Activated T-cell treated with anti-CD3 and anti-CD28 coated beads for 1 hour (primary cell): ENCODE measurements around the gene ASB12.
"Not testable (repeated sequence)": the region's sequence is repeated elsewhere in the genome, so short reads cannot be mapped to it uniquely, and the experiment has no call there.

Experiments used
- DNase-seq: peaks from one replicate; pipeline ENCODE4 v3.0.0-alpha.2; 2020; ENCODE audit warnings: low read depth

Gene ASB12, protein sequence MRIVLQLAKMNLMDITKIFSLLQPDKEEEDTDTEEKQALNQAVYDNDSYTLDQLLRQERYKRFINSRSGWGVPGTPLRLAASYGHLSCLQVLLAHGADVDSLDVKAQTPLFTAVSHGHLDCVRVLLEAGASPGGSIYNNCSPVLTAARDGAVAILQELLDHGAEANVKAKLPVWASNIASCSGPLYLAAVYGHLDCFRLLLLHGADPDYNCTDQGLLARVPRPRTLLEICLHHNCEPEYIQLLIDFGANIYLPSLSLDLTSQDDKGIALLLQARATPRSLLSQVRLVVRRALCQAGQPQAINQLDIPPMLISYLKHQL

DNA sequence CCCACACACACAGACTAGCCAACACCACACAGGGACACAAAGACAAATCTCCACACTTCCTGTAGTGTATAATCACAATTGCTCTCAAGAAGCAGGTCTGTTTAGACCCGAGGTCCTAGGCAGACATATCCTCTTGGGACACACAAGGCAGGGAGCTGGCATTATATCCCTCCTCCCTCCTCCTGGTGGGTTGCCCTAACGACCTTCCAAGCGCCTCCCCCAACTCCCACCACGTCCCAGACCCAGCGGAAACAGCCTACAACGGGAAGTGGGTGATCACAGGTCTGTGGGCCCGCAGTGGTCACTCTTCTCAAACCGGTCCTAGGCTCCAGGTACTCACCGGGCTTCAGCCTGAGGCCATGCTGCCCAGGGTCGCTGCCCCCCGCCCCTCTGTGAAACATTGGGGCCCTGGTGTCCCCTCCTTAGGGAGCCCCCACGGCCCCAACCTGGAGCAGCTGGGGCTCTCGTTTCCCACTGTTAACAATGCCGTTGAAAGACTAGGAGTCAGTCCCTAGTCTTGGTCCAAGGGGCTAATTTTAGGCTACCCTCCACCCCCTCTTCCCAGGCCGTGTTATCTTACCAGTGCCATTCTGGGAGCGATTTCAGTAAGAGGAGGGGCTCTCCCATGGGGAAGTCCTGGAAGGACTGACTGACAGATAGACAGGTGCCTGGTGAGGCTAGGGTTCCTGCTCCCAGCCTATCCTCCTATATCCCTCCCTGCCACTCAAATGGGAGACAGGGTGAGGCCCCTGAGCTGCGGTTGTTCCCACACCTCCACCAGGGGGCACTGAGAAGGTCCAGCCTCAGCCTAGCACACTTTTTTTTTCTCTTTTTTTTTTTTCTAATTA is at the start of gene ASB12:
Gene ASB12 (minus strand): TSS at position 485 of the 848 bp plus-strand sequence. CDS start 4,957 bp downstream, outside the sequence.
- no peak for DNase-seq

DNA sequence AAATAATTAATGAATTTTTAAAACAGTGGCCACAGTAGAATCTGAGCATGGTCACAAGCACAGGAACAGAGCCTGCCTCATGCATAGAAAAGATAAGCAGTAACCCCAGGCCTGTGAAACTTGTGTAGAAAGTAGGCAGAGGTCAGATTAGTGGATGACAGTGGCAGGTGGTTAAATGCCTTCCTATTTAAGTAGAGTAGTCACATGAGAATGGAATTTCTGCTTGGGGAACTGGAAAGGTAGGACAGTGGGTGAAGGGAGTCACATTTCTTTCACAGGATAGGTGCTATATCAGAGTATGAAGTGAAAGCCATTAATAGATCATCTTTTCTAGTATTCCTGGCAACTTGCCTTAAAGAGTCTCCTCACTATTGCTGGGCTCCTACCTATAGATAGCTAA is 34.9 kb upstream of the ASB12 start:
- no peak for DNase-seq

DNA sequence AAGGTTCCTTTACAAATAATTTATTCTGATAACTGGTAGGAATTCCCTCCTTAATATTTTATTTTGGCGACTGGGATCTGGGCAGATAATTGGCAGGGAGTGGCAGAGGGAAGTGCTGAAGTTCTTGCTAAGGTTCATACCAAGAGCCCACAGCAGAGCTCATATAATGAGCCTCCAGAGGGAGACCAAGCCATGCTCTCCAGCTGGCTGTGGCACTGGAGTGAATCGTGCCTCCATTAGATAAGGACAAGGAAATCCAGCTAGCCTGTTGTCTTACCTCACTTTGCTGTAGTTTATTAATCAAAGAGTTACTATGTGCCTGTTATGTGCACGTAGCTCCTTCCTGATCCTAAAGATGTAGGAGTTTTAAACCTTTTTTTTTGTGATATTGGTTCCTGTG is 1.3 kb downstream of the ASB12 start:
- no peak for DNase-seq

DNA sequence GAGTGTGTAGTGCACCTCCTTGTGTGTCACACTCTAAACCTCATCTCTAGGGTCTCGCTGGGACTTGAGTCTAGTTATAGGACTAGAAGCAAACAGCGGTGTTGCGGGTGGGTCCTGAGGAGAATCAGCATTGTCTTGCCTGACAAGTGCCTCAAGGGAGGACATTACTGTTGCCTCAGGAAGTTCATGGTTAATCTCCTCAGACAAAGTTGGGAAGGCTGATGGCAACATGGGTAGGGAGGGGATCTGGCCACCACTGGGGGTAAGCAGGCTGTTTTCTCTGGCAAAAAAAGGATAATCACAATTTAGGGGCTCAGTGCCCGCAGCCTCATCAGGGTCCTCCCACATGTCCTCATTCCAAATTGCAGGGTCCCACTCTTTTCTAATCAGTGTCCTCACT is 12.4 kb downstream of the ASB12 start:
- DNase-seq = no peak

DNA sequence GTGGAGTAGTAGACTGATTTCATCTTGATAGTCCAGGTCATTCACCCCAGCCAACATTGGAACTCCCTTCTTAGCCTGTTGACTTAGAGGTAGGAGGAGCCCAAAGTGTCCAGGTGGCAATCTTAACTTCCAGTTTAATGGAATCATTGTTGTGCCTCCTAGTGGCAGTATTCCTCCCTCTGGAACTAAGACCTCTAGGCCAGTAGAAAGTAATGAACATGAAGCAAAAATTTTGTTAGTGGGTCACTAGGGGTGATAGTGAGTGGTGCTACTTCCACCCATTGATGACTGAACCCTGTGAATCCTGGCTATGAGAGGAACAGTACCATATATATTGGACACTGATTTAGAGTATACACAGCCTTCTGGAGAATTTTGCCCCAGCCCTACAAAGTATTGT is 16.4 kb downstream of the ASB12 start:
- not testable (repeated sequence) for DNase-seq

DNA sequence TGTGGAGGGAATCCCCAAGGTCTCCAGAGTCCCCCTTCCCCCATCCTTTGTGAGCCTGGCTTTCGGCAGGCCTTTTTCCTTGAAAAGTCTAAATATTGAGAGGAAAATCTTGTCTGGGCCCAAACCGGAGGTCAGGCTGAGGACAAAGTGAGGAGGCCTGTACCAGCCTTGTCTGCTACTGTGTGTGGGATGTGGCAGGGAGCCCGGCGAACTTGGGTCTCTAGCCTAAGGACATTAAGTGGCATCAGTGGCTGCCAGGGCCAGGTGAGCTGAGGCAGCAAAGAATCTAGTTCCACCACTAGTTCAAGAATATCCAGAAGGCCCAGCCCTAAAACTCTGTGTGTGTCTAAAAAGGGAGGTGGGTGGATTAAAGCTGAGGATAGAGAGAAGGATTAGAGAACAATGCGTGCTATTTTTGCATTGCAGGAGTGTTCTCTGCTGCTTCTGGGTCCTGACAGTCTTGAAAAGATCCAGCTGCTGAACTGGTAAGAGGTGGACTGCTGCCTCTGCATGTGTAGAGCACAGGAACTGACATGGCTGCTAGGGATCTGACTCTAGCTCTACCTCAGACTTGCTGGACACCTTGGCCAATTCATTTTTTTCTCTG is 23.7 kb downstream of the ASB12 start:
- no peak for DNase-seq

DNA sequence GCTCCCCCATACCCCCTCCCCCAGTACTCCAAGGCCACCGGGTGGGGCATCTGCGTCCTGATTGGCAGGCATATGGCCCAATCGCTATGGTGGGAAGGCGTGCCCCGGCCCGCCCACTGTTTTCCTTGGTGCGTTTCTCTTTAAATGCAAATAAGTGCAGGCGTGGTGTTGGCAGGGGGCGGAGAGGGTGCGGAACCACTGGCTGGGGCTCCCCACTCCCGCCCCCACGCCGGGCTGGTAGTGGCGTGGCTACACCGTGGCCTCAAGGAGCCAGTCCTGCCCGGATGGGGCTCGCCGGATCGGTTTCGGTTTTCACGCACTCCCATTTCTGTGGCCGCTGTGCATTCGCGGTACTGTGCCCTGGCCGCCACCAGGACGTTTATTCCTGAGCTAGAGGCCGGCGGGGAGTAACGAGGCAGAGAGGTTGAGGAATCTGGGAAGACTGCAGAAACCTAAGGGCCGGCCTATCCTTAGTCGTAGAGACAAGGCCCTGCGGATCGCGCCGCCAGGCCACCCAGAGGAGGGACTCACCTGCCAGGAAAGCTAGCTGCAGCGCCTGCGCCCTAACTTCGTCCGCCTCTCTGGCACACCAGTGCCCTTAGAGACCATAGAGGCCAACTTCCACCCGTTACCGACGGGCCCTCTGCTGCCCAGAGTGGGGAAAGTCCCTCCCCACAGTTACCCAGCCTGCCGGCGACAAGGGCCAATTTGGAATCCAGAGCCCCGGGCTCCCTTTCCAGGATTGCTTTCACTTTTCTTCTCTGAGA is 24.5 kb downstream of the ASB12 start:
- peak; percentile 78 for DNase-seq

DNA sequence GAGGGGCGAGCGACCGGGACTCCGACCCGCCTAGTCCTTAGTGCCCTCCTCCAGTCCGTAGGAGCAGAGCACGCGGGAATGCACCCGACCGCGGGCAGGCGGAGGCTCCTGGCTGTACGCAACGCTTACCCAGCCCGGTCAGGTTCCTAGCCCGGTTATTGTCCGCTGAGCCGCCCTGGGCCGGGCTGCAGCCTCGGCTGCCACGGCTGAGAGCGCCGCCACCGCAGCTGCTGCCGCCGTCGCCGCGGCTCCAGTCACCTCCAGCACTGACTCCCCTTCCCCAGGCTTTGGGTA is 25.0 kb downstream of the ASB12 start, which contains the start of gene AMER1:
Gene AMER1 (minus strand): TSS at position 268 of the 294 bp plus-strand sequence. CDS start 12,422 bp downstream, outside the sequence.
- no peak for DNase-seq

DNA sequence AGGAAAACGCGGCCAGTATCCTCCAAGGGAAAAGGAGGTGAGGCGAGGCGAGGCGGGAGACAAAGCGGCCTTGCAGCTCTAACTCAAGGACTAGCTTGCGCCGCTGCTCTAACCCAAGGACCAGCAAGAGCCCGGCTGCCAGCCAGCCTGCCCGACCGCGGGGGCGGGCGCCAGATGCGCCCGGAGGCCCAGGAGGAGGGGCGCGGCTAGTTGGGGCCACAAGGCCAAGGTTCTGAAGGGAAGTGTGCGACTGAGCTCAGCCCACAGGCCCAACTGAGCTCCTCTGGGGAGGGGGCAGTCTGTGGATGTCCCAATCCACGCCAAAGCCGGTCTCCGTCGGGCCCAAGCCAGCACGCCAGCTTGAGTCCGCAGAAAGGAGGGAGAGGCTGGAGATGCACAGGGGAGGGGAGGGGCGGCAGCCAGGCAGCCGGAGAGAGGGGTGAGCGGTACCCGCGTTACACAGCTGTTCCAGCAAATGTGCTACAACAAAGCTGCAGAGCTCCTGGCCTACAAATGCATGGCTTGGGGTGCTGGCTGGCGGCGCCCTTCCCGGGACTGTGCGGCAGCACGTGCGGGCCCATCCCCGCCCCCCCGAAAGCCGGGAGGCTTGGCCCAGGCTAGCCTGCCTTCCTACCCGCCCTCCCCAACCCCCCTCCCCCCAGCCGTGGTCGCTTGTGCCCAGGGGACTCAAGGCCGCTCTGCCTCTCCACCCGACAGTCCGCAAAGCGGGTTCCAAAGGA is 25.5 kb downstream of the ASB12 start:
- DNase-seq = peak; percentile 0

DNA sequence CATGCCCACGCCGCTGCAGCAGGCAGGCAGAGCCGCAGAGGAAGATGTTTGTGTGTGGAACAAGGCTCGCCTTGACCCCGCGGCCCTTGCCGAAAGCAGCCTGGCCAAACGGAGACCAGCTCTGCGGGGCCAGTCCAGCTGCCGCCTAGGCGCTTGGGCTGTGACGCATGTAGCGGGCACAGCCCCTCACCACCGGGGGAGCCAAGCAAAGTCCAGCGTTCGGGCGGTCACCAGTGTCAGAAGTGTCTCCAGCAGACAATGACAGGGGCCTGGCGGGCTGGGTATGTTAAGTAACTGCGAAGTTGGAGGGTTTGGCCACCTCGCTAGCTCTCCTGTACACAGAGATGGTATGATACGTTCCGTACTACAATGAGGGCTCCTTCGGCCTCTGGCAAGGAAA is 26.2 kb downstream of the ASB12 start:
- no peak for DNase-seq

DNA sequence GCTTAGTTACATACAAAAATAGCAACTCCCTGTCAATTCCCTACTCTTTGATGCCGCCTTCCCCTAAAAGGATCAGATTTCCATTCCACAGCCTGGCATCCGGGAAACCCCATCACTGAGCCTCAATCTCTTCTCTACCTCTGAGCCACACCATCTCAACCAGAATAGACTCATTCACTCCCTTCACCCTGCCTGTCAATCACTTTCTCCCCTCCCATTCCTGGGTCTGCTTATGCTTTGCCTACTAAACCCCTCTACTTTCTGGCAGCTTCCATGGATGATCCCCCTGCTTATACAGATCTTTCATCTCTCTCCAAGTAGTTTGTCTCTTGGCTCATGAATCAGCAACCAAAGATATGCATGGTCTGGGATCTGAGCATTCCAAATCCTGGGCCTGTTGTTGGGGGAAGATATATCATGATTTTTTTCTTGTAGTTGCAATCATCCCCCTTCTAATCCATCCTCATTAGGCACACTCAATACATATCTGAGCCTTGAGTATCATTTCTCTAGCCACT is 27.5 kb downstream of the ASB12 start:
- DNase-seq = no peak

DNA sequence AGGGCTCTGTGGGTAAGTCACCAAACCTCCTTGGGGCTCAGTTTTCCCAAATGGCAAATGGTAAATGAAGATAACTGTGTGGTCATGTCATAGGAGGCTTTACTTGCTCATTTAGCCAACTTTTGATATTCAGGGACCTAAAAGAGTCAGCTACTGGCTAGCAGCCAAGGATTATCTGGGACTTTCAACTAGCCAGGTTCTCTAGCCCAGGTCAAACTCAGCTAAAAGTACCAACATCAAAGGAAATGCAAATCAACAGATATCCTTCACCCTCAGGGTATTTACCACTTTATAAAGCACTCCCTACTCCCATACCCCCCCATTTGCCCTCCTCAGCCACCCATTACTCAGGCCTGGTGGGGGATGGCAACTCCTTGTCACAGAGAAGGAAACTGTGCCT is 32.4 kb downstream of the ASB12 start:
- DNase-seq = no peak

DNA sequence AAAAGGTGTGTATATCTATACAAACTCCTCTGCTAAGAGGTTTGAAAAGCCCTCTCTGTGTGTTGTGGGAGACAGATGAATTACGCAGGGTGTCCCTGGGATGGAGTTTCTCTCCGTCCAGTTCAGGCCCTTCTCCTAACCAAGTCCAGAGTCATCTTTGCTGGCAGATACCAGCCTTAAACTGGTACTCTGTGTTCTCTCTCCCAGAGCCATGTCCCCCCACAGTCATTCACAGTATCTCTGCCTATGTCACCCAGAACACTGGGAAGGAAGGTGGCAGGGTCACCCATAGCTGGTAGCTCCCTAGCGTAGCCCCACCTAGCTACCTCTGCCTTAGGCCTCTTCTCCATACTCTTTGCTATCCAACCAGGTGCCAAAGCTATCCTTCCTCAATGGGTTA is 33.8 kb downstream of the ASB12 start:
- no peak for DNase-seq

DNA sequence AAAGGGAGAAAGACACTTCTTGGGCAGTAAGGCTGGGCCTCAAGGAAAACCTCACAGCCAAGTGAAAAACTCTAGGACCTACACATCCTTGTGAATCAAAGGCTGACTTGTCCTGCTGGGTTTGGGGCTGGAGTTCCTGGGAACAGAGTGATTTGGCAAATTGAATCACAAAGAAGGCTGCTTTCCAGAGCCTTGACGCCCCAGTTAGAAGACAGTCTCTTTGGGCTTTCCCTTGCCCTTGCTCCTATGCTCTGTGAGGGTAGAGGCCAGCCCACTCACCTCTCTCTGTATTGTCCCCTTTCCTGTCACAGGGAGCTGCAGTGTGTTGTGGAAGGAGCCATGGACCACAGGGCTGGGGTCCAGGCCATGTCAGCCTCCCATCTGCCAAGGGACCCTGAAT is 34.5 kb downstream of the ASB12 start:
- DNase-seq = no peak

DNA sequence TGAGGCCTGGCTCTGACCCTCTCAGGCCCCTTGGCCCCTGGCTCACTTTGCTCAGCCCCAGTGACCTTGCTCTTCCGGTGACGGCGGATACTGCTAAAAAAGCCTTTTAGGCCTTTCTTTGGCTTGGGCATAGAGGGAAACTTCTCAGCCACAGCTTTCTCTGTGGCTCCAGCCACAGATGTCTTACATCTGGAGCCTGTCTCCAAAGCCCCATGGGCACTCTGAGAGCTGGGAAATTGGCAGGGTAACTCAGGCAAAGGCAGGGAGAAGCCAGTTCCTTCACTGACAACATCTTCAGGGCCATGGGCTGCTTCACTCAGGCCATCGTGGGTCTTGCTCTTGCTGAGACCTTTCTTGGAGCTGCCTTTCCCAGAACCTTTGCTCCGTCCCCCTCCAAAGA is 37.7 kb downstream of the ASB12 start:
- DNase-seq = no peak

DNA sequence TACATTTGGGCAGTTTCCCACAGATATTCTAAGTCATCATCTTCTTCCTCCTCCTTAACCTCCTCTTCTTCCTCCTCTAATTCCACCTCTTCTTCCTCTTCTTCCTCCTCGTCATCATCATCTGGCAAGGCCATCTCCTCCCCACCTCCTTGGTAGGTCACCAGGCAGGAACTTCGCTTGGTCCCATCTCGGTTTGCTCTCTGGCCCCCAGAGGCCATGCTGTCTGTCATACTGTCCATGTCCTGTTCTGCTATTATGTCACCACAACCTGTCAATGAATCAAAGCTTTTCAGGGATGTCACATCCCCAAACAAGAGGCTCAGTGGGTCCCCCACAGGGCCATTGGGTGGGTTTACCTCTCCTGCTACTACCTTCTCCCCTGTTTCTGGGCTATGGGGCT is 38.4 kb downstream of the ASB12 start:
- no peak for DNase-seq

DNA sequence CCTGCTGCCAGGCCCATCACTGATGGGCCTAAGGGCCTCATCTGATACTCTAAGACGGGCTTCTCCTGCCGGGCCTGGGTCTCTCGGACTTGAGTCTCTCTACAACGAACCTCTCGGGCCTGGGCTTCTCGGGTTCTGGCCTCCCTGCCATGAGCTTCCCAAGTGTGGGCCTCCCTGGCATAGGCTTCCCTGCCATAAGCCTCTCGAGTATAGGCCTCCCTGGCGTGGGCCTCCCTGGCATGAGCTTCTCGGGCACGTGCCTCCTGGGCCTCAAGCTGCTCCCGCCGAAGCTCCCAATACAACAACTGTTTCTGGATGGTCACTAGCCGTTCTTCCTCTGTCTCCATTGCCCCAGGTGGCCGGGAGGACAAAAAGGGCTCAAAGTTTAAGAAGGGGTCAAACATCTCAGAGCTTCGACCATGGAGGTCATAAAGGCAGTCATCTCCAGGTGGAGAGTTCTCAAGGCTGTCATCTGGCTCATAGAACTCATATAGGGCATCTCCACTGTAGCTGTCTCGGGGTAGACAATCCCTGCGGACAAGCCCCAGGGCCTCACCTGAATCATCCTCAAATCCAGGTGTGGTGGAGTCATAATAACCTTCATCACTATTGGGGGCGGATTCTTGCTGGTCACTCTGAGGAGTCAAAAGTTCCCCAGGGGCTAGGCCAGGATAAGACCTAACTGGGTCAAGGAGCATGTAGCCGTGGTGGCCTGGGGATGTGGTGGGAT is 39.0 kb downstream of the ASB12 start:
- no peak for DNase-seq

DNA sequence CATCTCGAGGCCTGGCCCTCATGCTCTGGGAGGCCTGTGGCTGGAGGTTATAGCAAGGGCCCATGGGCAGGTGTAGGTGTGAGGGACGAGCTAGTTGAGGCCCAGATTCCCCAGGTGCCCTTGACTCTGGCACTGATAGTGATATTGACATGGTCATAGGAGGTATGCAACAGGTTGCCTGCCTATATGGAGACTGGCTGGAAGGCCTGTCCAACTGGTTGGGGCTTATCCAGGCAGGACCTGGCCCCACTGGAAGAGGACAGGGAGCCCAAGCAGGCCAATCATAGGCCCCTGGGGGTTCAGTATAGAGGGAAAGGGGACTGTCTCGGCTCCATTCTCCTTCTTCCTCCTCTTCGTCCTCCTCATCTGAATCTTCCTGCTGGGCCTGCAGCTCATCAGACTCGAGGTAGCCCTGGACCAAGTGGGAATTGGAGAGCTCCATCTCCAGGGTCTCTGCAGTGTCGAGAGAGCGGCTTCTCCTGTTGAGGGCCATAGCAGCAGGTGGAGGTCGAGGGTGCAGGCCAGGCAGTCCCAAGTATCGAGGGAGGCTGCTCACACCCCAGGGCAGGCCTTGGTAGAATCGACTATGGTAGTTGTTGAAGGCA is 40.2 kb downstream of the ASB12 start:
- no peak for DNase-seq

DNA sequence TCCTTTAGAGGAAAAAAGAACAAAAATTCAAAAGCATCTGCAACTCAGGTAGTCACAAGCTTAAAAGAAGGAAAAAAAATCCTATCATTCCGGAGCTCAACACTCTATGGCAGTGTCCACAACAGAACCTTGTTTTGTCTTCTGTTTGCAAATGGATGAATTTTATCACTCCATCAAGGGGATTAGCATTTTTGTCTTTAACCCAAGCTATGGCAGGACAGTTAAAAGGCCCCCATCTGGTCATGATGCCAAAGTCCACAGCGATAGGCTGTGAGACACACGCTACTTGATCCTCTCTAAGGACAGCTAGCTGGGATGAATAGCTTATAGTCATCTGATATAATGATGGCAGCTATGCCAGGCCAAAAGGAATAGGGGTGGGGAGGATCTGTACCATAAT is 41.5 kb downstream of the ASB12 start:
- DNase-seq = no peak

DNA sequence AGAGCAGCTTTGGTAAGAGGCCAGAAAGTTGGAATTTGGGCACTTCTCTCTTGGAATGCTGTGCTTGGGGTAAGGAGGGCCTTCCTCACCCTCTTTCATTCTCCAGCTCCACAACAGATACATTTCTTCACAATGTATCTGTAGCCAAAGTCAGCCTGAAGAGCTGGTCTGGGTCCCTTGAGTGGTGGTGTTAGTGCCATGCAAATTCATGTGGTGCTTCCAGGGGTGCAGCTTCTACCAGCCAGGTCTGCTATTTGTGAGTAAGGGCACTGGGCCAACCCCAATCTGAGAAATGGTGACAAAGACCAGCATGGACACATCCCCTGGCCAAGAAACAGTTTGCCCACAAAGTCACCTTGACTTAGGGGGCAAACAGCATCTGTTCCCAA is 42.7 kb downstream of the ASB12 start:
- no peak for DNase-seq
